Esophagus muscularis mucosa (tissue), 3 donors: ENCODE measurements around the gene ZNF804A.

Source experiments
- POLR2AphosphoS5 ChIP-seq, 2 donors: sonication (generic); formaldehyde crosslinking; IDR thresholded peaks; one replicate each; pipeline ENCODE4 v1.6.1; 2017; ENCODE audit warnings: antibody characterized with exemption in 2 of 2
- TF ChIP-seq, protein P1 (sequence below), 3 experiments: fragments of 200-600 bp in 2 of 3; fragments of 450-650 bp in 1 of 3; sonication (generic) in 2 of 3; IDR thresholded peaks; one replicate each; pipeline ENCODE4 v1.5.1; 2017 to 2019; ENCODE audit warnings: antibody characterized with exemption in 3 of 3, mild to moderate bottlenecking in 2 of 3, moderate library complexity in 1 of 3

DNA sequence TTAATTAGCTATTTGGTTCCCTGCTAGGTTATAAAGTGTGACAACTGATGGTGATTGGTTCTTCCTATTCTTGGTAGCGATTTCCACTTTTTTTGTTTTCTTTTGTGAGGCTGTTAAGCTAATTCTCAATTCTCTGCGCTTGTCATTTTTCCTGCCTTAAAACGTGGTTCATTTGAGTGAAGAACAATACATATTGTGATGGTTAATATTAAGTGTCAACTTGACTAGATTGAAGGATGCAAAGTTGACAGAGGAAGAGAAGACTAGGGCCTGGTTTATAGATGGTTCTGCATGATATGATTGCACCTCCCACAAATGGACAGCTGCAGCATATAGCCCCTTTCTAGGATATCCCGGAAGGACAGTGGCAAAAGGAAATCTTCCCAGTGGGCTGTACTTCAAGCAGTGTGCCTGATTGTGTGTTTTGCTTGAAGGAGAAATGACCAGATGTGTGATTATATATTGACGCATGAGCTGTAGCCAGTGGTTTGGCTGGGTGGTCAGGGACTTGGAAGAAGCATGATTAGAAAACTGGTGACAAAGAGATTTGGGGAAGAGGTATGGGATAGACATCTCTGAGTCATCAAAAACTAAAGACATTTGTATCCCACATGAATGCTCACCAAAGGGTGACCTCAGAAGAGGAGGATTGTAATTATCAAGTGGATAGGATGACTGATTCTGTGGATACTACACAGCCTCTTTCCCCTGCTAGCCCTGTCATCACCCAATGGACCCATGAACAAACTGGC lies 39.4 kb upstream of the ZNF804A start:
- TF ChIP-seq, protein P1, sequence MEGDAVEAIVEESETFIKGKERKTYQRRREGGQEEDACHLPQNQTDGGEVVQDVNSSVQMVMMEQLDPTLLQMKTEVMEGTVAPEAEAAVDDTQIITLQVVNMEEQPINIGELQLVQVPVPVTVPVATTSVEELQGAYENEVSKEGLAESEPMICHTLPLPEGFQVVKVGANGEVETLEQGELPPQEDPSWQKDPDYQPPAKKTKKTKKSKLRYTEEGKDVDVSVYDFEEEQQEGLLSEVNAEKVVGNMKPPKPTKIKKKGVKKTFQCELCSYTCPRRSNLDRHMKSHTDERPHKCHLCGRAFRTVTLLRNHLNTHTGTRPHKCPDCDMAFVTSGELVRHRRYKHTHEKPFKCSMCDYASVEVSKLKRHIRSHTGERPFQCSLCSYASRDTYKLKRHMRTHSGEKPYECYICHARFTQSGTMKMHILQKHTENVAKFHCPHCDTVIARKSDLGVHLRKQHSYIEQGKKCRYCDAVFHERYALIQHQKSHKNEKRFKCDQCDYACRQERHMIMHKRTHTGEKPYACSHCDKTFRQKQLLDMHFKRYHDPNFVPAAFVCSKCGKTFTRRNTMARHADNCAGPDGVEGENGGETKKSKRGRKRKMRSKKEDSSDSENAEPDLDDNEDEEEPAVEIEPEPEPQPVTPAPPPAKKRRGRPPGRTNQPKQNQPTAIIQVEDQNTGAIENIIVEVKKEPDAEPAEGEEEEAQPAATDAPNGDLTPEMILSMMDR (IDR thresholded peaks at IDR 0.05): no peak
- no peak for TF ChIP-seq POLR2AphosphoS5 (IDR thresholded peaks at IDR 0.05)
